Heart left ventricle (tissue), 13 donors: ENCODE measurements around the gene GOLT1B.

ENCODE experiments used
- CTCF ChIP-seq, 12 donors: fragments of 200-600 bp; sonication (generic) in 4 of 12; IDR thresholded peaks; one replicate each; pipeline versions ENCODE4 v1.5.0 to v1.8.0; 2018 to 2022; ENCODE audit warnings: antibody characterized with exemption in 12 of 12, mild to moderate bottlenecking in 5 of 12
- POLR2A ChIP-seq, 2 donors: fragments of 450-650 bp; IDR thresholded peaks; one replicate each; pipeline ENCODE4 v1.6.1; 2017; ENCODE audit warnings: antibody characterized with exemption in 2 of 2, mild to moderate bottlenecking in 2 of 2, moderate library complexity in 2 of 2
- donor health status: ischemic (EF 13 %, LVEDD 7.1; RV severe dilation, severe dysfunction).
- donor health status: DM: no; HTN: yes; CAD: no.
- donor health status: DM: no; HTN: no; CAD: no.
- donor health status: ischemic (EF 25% LVEDD 6.9; RV normal size, moderate dysfunction).
- donor health status: ischemic (EF 25% LVEDD 5.7; RV mildly dilated, moderate dysfunction).
- donor health status: ischemic (EF 35%, LVEDD 5.7; RV mildly dilated, moderate dysfunction).
- donor health status: nonischemic (EF 11% LVEDD 7.7; RV severe dilation, severe dysfunction).
- donor health status: DM: yes; HTN: yes; CAD: no.
- donor health status: PGD.
- donor health status: ischemic (EF 29% LVEDD 5.4; RV normal size, mild dysfunction).
- donor health status: nonischemic (EF 23%, LVEDD 6.1; RV moderate dilation, normal function).

GRCh38 chr12:21547437-21547836 lies 45.8 kb downstream of the GOLT1B start:
- TF ChIP-seq POLR2A (IDR thresholded peaks at IDR 0.05) (no peak), CTCF (IDR thresholded peaks at IDR 0.05) (no peak)
